ENCODE measurements around the gene TUBB6. TPM values are rescaled to one million over a fixed set of nuclear protein-coding genes. Genes with fewer than 3 reads are reported as not detected.

The TUBB6 gene
- total RNA-seq, 1 donor from 2014 or later = 301 TPM

DNA sequence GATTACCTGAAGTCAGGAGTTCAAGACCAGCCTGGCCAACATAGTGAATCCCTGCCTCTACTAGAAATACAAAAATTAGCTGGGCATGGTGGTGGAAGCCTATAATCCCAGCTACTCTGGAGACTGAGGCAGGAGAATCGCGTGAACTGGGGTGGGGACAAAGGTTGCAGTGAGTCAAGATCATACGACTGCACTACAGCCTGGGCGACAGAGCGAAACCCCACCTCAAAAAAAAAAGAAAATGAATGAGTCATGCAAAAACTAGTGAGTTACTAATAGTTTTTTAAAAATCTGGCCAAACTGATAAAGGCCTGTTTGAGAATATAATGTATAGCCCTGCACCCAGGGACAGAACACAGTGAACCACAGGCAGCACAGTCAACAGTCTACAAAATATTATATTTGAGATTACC is 51.5 kb downstream of the TUBB6 start:
- Mint-ChIP-seq H3K9me3 (ENCODE audit: unreplicated experiment) (no peaks in the 10 kb centered on the region), H3K4me1 (ENCODE audit: unreplicated experiment) (no peaks in the 10 kb centered on the region), H3K27ac (ENCODE audit: unreplicated experiment) (no peak overlapping the region), H3K36me3 (ENCODE audit: low read depth, unreplicated experiment) (peaks cover 35% of the 10 kb centered on the region), H3K27me3 (ENCODE audit: unreplicated experiment) (no peaks in the 10 kb centered on the region), H3K4me3 (ENCODE audit: unreplicated experiment) (no peak overlapping the region)
- TF ChIP-seq, protein P1, sequence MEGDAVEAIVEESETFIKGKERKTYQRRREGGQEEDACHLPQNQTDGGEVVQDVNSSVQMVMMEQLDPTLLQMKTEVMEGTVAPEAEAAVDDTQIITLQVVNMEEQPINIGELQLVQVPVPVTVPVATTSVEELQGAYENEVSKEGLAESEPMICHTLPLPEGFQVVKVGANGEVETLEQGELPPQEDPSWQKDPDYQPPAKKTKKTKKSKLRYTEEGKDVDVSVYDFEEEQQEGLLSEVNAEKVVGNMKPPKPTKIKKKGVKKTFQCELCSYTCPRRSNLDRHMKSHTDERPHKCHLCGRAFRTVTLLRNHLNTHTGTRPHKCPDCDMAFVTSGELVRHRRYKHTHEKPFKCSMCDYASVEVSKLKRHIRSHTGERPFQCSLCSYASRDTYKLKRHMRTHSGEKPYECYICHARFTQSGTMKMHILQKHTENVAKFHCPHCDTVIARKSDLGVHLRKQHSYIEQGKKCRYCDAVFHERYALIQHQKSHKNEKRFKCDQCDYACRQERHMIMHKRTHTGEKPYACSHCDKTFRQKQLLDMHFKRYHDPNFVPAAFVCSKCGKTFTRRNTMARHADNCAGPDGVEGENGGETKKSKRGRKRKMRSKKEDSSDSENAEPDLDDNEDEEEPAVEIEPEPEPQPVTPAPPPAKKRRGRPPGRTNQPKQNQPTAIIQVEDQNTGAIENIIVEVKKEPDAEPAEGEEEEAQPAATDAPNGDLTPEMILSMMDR (IDR thresholded peaks at IDR 0.05; ENCODE audit: unreplicated experiment) = no peak
- no peak for DNase-seq (ENCODE audit: low spot score)

- TF ChIP-seq, protein P1 (IDR thresholded peaks at IDR 0.05; ENCODE audit: unreplicated experiment) = no peak
- Mint-ChIP-seq H3K27ac (ENCODE audit: unreplicated experiment) (no peak overlapping the region), H3K9me3 (ENCODE audit: unreplicated experiment) (no peaks in the 10 kb centered on the region), H3K36me3 (ENCODE audit: low read depth, unreplicated experiment) (peaks cover 38% of the 10 kb centered on the region), H3K4me1 (ENCODE audit: unreplicated experiment) (peaks cover 4% of the 10 kb centered on the region), H3K4me3 (ENCODE audit: unreplicated experiment) (no peak overlapping the region), H3K27me3 (ENCODE audit: unreplicated experiment) (no peaks in the 10 kb centered on the region)
- no peak for DNase-seq (ENCODE audit: low spot score)
These were observed 53.8 kb downstream of the TUBB6 start for GRCh38 chr18:12361770-12362378.

- Mint-ChIP-seq H3K27me3 (ENCODE audit: unreplicated experiment) (no peaks in the 10 kb centered on the region), H3K4me3 (ENCODE audit: unreplicated experiment) (no peak overlapping the region), H3K4me1 (ENCODE audit: unreplicated experiment) (peaks cover 12% of the 10 kb centered on the region), H3K27ac (ENCODE audit: unreplicated experiment) (no peak overlapping the region), H3K36me3 (ENCODE audit: low read depth, unreplicated experiment) (peaks cover 39% of the 10 kb centered on the region), H3K9me3 (ENCODE audit: unreplicated experiment) (no peaks in the 10 kb centered on the region)
- TF ChIP-seq, protein P1 (IDR thresholded peaks at IDR 0.05; ENCODE audit: unreplicated experiment) = no peak
- no peak for DNase-seq (ENCODE audit: low spot score)
These were observed 54.6 kb downstream of the TUBB6 start for GRCh38 chr18:12362473-12363174.

DNA sequence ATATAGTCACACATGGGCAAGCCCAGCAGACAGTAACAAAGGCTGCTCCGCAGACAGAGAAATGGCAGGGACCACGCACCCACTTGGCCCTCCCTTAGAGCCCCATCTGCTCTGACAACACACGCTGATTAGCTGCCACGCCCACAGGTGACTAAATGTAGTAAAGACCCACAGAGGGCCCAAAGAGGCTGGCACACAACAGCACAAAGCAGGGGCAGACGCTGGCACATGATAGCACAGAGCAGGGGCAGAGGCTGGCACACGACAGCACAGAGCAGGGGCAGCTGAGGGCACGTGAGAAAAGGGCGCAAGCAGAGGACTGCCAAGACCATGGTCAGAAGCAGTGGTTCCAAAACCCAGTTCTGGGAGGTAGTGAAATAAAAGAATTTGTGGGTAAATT is 58.3 kb downstream of the TUBB6 start:
- H3K27me3 Mint-ChIP-seq (ENCODE audit: unreplicated experiment) = no peaks in the 10 kb centered on the region

More for the DNA sequence above, 58.3 kb downstream of the TUBB6 start:
- H3K36me3 Mint-ChIP-seq (ENCODE audit: low read depth, unreplicated experiment) = peaks cover 32% of the 10 kb centered on the region
- H3K4me1 Mint-ChIP-seq (ENCODE audit: unreplicated experiment) = peaks cover 23% of the 10 kb centered on the region
- DNase-seq (ENCODE audit: low spot score) = no peak
- H3K9me3 Mint-ChIP-seq (ENCODE audit: unreplicated experiment) = no peaks in the 10 kb centered on the region
- TF ChIP-seq, protein P1 (IDR thresholded peaks at IDR 0.05; ENCODE audit: unreplicated experiment) = no peak
- no peak overlapping the region for H3K27ac Mint-ChIP-seq (ENCODE audit: unreplicated experiment)
- peak overlapping the region; percentile 37 for H3K4me3 Mint-ChIP-seq (ENCODE audit: unreplicated experiment)

All from endothelial cell (in vitro differentiated cells).